Left lobe of liver (tissue), 2 donors: ENCODE data around the gene SRPX. TPM values are rescaled to one million over a fixed set of nuclear protein-coding genes. Genes with fewer than 3 reads are reported as not detected.

Source experiments
- ATAC-seq: fragments of 200-7000 bp; cut with Tn5 transposase; one replicate; pipeline ENCODE4 v1.9.1; 2020; ENCODE audit warnings: mild to moderate bottlenecking, moderate library complexity
- DNase-seq: peaks from one replicate; pipeline ENCODE4 v3.0.0-alpha.2; 2020; ENCODE audit warnings: low spot score
- total RNA-seq: library from RNA; stranded (reverse); gene quantifications from one replicate; pipeline ENCODE4 v1.2.1, GENCODE V29; 2021
- donor health status: DM: no; HTN: no; CAD: no; lungs with moderate emphysema.
- donor health status: DM: no; HTN: yes; CAD: no.

SRPX gene
- total RNA-seq, 1 donor from 2014 or later, result 6.6 TPM

DNA sequence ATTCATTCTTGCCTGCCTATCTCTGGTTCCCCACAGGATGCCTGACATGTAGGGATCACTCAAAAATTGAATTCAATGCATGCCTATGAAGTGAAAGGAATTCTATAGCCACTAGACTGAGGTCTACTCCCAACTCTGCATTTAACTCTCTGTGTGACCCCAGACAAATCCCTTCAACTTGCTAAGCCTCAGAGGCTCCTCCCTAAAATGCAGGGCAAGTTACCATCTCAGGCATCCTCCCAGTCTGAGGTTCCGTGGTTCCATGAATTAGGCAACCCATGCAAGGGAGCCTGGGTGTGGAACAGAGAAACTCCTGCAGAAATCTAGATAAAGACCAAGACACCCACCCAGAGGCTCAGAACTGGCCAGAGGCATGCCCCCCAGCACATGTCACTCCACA is 6.6 kb downstream of the SRPX start:
- ATAC-seq, result no peak
- no peak for DNase-seq

DNA sequence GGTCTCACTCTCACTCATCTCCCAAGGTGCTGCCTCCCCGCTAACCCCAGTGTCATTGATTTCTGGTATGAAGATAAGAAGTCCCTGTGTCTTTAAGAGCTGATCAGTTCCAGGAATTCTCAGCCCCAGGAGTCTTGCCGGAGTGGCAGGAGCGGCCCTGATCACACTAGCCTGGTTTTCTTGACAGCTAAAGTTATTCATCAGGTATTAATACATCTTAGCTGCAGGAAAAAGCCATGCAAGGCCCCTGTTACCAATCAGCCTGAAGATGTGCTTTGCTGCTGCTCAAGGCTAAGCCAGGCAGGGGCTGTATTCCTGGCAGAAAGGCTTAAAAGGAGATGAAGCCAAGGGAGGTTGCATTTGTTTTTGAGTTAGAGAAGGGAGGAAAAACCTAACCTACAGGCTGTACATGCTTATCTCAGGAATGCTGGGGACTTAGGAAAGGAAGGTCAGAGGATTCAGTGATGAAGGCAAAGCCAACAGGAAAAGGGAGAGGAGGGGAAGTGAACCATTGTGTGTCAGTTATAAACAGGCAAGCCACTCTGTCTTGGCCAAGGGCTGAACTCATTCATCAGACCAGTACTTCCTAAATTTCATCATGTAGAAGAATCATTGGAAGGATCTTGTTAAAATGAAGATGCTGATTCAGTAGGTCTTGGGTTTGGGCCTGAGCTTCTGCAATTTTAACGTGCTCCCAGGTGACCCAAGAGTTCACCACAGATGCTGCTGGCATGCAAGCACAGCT is 8.6 kb downstream of the SRPX start:
- DNase-seq (no peak), ATAC-seq (peak; percentile 31)

DNA sequence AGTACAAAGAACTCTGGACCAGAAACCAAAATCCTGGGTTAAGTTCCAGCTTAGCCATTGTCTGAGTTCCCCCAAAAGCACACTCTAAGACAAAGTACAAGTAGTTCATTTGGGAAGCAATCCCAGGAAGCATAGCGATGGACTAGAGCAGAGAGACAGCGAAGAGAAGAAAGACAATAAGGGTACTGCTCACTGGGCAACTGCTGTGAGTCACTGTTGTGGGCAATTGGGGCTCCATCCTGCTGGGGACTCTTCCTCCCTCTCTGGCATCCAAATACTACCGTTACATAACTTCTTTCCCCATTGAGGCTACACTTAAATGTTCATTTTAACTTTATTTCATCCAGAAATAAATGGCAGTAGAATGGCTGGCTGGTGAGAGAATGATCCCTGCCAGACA is 14.1 kb downstream of the SRPX start:
- DNase-seq (no peak), ATAC-seq (no peak)

DNA sequence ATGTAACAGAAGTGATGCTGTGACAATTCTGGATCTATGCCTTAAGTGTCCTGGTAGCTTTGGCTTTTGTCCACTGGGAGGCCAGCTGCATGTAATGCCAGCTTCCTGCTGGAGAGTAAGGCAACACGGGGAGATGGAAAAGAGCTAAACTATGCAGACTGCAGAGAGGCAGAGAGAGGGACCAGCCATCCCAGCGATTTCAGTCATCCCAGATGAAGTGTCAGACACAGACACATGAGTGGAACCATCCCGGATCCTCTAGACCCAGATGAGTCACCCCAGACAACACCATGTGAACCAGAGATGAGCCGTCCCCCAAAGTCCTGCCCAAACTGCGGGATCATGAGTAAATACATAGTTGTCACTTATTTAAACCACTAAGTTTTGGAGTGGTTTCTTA is 14.6 kb downstream of the SRPX start:
- DNase-seq, result no peak
- ATAC-seq, result no peak

DNA sequence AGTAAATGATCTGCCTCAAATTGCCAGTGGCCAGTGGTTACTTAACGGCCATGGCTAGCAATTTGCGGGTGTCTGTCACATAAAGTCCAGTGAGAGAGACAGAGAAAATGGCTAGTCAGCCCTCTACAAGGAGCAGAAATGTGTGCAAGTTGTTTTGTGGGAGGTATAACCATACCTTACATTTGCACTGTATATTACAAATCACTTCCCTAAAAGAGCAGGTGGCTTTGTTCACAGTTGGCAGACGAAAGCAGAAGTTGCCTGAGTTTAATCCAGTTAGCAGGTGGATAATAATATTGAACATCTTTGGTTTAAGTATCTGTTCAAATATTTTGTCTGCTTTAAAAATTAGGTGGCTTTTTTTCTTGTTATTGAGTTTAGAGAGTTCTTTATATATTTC is 15.6 kb downstream of the SRPX start:
- DNase-seq, result no peak
- ATAC-seq, result no peak

DNA sequence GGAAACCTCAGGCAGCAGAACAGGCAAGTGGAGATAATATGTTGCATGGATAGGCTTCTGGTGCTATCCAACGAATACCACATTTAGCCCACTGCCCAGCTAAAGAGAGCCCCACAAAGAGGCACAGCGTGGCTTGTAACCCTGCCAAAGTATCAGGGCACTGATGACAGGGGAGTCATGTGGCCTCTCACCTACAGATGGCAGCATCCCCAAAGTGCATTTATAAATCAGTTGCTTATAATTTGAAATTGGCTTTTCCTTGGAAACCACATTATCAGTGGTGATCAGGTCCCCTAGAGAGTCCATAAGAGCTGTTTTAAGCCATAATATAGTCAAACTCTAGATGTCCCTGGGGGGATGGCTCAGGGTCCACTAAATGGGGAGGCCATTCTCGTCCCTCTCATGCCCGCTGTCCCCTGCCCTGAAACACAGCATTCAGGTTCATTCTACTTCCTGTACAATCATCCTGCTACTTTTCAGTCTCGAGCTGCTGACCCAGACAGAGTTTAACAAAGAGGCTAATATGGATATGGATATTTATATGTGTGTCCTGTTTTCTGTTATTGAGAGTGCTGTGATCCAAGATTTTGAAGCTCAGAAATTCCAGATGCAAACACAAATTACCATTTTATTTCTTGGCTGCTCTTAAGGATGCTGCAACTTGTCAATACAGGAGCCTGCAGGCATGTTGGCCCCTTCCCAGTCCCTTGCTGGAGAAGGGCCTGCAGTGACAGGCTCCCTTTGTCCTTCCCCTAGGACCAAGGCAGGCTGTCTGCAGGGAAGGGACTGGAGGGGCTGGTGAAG is 28.5 kb downstream of the SRPX start:
- DNase-seq (no peak), ATAC-seq (peak; percentile 74)

DNA sequence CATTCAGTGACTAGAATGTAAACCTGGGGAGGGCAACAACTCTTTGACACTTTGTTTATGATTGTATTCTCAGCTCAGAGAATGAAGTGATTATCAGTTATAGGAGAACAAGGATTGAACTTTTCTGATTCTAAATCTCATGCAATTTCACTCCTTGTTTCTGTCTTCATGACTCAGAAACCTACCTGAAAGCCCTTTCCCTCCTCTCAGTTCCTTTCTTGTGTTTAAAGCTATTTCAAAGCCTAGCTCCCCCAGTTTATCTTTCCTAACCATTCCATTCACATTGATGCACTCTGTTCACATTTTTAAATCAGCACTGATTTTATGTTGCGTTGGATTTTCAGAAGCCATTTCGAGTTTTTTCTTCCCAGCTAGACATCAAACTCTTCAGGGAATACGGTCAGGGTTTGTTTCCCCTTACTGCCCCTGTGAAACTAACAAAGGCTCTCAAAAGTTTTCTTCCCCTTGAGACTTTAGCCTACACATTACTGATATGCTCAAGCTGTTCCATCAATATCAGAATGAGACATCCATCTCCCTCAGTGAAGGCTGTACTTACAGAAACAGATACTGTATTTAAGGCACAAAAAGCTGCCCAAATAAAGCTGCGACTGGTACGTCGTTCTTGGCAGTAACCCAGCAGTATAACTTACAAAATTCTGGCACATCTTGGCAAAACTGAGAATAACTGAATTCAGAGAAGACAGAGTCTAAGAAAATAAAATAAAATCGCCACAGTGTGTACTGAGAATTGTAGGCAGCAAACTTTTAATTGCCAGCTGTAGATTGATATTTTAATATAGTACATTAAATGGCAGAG is 31.0 kb downstream of the SRPX start:
- no peak for DNase-seq
- no peak for ATAC-seq

DNA sequence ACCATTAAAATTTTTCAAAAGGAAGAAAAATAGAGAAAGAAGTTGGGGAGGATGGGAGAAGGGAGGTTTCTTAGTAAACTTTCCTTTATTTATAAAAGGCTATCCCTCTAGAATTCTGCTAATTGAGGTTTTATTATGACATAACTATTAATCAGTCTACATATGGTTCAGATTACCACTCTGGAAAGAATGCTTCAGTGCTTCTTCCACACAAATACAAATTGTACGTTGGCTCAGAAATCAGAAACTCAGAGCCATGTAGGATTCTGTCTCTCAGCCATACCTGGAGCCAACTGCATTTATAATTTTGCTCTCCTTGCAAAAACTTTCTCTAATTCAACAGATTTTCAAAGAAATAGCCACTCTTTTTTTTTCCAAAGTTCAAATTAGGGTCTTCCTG is 37.1 kb downstream of the SRPX start:
- ATAC-seq (no peak), DNase-seq (no peak)

- no peak for ATAC-seq
These were observed 39.3 kb downstream of the SRPX start for GRCh38 chrX:38181357-38181756.

DNA sequence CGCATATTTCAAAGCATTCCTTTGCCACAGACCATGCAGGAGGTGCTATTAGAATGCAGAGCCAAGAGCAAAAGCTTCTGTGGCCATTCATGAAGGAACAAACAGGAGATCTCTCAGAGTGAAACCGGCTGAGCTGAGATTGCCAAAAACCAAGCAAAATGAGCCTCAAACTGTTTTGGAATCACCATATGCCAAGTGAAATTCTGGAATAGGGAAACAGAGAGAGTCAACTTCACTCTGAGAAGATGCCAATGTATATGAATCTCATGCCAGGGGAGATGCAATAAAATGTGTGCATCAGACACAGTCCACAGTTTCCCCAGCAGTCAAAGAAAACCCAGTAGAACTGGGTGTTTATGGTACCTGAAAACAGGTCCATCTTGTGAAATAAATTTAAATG is 42.3 kb downstream of the SRPX start:
- ATAC-seq (no peak), DNase-seq (no peak)

More at GRCh38 chrX:38181357-38181756, 39.3 kb downstream of the SRPX start:
- DNase-seq, result no peak

- DNase-seq, result no peak
- peak; percentile 92 for ATAC-seq
These were observed 45.5 kb downstream of the SRPX start for GRCh38 chrX:38175139-38175538.

DNA sequence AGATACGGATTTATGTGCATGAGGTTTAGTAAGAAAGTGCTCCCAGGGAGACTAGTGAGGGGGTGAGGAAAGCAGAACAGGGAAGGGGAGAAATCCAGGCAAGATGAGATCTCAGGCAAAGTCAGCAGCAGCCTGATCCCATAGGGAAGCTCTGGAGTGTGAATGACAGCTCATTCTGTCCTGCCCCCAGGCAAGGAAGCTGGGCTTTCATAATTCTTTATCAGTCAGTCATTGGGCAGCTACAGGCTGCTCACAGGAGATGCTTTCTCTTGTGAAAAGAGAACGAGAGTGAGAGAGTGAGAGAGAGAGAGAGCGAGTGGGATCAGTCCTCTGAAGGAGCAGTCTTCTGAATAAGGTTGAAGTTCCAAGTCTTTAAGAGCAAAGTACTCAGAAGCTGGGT is 48.1 kb downstream of the SRPX start:
- no peak for ATAC-seq
- DNase-seq, result no peak

- ATAC-seq (no peak), DNase-seq (no peak)
These were observed 50.1 kb downstream of the SRPX start for GRCh38 chrX:38170556-38170955.

DNA sequence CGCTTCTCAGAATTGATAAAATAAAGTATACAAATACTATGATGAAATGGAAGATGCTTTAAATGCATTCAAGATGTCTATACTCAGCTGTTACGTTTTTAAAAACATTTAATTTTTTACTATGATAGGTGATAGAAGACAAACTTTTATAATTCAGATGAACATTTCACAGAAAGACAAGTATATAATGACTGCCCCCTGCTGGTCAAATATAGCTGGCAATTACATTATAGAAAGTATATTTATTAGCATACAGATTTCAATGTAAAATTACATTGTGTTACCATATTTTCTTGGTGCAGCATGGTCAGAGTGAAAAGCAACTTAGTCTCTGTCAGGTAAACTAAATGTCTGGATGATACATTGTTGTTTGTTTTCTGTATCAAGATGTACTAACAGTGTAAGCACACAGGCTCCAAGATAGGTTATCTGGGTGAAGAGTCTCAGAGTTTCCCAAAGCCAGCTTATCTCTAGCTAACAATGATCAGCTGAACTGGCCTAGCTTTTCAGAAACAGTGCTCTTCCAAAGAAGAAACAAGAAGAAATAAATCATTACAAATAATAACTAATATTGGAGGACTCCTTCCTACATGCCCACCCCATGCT is 54.1 kb downstream of the SRPX start:
- DNase-seq (no peak), ATAC-seq (peak; percentile 53)

DNA sequence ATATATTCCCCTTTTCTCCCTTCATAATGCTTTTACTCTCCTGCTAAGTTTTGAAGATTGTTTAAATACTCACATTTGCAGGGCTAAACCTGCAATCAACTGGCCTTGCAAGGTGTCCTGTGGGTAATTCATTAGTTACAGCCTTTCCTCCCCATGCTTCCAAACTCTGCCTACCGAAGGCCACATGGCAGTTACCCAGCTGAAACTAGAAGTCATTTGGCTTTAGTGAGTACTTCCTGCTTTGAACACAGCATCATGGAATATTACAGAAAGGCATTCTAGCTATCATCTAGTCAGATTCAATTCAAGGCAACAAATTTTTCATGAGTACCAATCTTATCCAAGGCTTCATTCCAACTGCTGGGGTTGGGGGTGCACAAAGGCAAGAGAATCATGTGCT is 55.6 kb downstream of the SRPX start:
- no peak for DNase-seq
- ATAC-seq, result no peak

DNA sequence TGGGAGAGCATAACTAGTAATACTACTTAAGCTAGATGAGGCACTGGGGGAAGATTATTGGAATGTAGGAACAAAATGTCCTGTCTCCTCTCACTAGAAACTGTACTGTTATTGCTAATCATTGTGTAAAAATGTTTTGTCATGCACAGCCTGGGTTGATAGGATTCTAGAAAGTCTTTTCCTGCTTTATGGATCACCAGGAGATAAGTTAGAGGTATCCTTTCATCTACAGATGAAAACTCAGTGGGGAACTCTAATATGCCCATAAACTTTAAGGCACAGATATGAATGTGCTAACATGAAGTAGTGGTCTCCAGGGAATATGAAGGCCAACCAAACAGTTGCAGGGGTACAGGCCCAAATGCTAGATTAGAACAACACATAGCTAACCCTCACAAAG is 57.5 kb downstream of the SRPX start:
- no peak for DNase-seq
- ATAC-seq, result no peak

- ATAC-seq, result no peak
- DNase-seq, result no peak
These were observed 63.8 kb downstream of the SRPX start for GRCh38 chrX:38156838-38157237.

- no peak for DNase-seq
These were observed 65.9 kb downstream of the SRPX start for GRCh38 chrX:38154818-38155217.

DNA sequence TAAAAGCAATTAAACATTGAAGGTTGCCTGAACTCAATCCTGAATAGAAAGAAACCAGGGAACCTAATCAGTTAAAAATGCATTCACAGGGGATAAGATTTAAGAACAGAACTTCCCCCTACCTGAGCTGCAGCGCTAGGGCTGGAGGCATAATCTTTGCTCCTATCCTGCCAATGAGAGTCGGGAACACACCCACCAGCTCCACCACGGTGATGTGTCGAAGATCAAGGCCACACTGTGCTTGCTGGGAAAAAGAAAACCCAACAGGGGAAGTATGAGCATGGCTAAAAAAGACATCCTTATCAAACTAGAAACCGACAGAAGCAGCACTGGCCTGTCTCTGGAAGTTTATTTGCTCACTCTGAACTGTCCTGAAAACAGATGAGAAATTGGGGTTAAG is 66.3 kb downstream of the SRPX start:
- DNase-seq (no peak), ATAC-seq (no peak)

More at GRCh38 chrX:38154818-38155217, 65.9 kb downstream of the SRPX start:
- ATAC-seq, result no peak

GRCh38 chrX:38151441-38151840 is 69.2 kb downstream of the SRPX start:
- no peak for ATAC-seq
- DNase-seq, result no peak

DNA sequence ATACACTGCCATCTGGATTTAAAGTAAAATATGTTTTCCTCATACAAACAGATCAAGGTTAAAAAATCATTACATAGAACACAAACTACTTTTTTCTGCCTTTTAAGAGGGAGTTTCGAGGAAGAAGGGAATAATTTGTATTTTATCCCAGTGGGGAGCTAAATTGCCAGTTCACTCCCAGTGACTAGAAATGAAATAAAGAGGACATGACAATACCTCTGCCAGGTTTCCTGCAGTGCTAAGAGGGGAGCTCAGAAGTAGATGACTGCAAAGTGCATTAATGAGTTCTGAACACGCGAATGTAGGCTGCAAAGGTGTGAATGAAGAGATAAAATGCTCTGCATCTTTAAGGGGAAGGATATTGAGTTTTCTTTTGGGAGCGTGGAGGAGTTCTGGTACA is 69.7 kb downstream of the SRPX start:
- no peak for ATAC-seq
- DNase-seq, result no peak
